NB4 (cell line): ENCODE results near the gene WDR33.

Experiments
- CTCF ChIP-seq: IDR thresholded peaks from one replicate; pipeline ENCODE4 v1.5.1; 2012; ENCODE audit warnings: low read depth, low read length
- MYC ChIP-seq: IDR thresholded peaks from 2 replicates; pipeline ENCODE4 v1.6.1; 2011; ENCODE audit warnings: low read depth, low read length
- POLR2A ChIP-seq: IDR thresholded peaks from 2 replicates; pipeline ENCODE4 v1.6.1; 2011; ENCODE audit warnings: mild to moderate bottlenecking; ENCODE audit not compliant: insufficient read length; ENCODE audit errors: extremely low read depth
- TF ChIP-seq, protein P1 (sequence below): IDR thresholded peaks from 2 replicates; pipeline ENCODE4 v1.6.1; 2011; ENCODE audit warnings: low read depth, low read length

DNA sequence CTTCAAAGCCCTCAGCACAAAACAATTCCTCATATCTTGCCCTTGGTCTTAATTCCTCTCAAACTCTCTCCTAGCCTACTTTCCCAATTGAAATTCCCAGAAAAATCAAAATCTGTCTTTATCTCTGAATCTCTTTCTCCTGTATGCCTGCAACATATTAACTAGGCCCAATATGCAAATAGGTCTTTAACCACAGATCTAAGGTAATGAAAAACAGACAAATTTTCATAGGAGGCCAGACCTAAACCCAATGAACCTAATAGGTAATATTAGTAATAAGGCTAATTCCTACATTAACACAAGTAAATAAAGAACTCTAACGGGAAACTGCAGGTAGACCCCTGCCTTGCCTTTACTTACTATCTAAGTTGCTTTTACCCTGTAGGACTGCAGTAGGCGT lies 41.4 kb downstream of the WDR33 start:
- no peak for TF ChIP-seq CTCF
- no peak for TF ChIP-seq POLR2A
- no peak for TF ChIP-seq MYC
- TF ChIP-seq, protein P1, sequence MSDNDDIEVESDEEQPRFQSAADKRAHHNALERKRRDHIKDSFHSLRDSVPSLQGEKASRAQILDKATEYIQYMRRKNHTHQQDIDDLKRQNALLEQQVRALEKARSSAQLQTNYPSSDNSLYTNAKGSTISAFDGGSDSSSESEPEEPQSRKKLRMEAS, result no peak
